HG02981 (cell line): ENCODE data around the gene SLC35A1.
"Not testable (repeated sequence)": the region's sequence is repeated elsewhere in the genome, so short reads cannot be mapped to it uniquely, and the experiment has no call there.

Experiments used
- ATAC-seq: cut with Tn5 transposase; IDR thresholded peaks from one replicate; pipeline ENCODE4 v1.9.1; 2021; ENCODE audit warnings: mild to moderate bottlenecking, moderate library complexity; ENCODE audit not compliant: unreplicated experiment

The SLC35A1 gene, protein sequence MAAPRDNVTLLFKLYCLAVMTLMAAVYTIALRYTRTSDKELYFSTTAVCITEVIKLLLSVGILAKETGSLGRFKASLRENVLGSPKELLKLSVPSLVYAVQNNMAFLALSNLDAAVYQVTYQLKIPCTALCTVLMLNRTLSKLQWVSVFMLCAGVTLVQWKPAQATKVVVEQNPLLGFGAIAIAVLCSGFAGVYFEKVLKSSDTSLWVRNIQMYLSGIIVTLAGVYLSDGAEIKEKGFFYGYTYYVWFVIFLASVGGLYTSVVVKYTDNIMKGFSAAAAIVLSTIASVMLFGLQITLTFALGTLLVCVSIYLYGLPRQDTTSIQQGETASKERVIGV

DNA sequence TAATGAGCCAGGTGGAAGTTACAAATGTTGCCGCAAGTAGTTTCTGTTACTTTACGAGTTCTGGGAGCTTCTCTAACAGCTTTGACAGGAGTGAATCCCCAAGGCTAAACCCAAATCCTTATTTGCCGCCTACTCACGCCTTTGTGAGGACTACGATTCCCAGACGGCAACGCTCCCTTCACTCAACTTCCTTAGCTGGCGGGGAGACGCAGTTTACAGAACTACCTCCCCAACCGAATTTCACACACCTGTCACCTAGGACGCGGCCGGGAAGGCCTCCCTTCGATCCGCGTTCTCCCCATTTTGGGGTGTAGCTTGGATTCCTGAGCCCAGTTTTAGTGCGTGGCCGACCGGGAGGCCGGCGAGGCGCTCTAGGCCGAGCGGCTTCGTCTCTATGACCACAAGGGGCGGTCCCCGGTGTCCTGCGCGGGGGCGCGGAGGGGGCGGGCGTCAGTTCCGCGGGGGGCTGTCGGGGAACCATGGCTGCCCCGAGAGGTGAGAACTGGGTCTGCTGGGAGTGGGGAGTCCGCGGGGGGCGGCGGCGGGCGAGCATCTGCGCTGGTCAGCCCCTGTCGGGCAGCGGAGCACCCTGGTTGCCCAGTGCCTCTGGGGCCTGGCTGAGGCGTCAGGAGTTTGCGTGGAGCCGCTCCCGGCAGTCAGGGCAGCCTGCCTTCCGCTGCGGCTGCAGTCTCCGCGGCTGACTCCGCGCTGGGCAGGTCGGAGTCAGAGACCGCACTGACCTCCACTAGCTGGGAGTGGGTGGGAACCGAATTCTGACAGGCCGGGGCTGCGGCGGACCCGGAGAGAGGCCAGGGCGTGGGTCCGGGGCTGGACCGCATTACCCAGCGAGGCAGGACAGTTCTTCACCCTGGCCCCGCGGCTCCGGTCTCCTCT, at the start of gene SLC35A1:
SLC35A1 (plus strand) TSS at position 450 of the 894 bp plus-strand sequence; CDS start at position 480, 30 bp downstream.
- peak; percentile 85 for ATAC-seq

GRCh38 chr6:87426789-87427188, 46.0 kb upstream of the SLC35A1 start:
- no peak for ATAC-seq

DNA sequence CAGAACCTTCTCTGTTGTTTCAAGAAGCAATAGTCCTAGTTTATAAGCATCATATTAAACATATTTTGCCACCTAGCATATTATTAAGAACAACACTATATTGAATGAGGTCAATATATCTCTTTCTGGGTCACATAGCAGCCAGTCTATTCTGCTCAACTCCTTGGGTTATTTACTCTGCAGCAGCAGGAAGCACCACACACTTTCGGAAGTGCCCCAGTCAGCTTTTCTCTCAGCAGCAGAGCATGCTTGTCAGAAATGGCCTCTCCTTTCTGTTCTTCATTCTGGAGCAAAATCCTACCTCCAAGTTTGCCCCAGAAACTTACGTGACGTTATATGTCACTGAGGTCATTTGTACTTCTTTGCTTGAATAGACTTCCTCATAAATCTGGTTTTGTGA, 42.3 kb upstream of the SLC35A1 start:
- ATAC-seq: no peak

DNA sequence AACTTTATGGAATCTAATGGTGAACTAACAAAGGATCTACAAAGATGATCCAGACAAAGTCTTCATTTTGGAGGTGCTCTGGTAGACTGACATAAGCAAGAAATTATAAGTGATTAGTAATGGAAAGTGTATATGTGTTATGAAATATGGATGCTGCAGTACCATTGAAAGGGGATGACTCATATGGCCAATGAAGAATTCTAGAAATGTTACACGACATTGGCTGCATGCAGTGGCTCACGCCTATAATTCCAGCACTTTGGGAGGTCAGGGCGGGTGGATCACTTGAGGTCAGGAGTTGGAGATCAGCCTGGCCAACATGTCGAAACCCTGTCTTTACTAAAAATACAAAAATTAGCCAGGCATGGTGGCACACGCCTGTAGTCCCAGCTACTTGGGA, 41.5 kb upstream of the SLC35A1 start:
- ATAC-seq: no peak

DNA sequence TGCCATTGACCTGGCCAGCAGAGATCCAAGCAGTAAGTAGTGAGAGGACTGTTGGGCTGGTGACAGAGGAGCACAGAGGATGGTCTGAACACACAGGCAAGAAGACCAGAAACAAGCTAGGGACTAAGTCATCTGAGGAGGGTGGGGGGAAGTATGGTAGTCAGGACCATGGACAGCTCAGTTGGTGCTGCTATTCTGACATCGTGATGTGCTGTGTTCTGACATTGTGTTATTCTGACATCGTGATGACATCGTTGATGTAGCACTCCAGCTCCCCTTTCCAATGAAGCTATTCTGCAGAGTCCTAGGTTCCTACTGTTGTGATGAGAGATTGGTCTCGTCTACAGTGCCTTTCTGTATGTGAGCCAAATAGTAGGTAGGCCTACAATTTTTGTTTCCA, 36.3 kb upstream of the SLC35A1 start:
- no peak for ATAC-seq

GRCh38 chr6:87441711-87442110, 31.1 kb upstream of the SLC35A1 start:
- no peak for ATAC-seq

- ATAC-seq: no peak
These were observed 28.4 kb upstream of the SLC35A1 start for GRCh38 chr6:87444362-87444761.

- no peak for ATAC-seq
These were observed 7.7 kb upstream of the SLC35A1 start for GRCh38 chr6:87465051-87465450.

DNA sequence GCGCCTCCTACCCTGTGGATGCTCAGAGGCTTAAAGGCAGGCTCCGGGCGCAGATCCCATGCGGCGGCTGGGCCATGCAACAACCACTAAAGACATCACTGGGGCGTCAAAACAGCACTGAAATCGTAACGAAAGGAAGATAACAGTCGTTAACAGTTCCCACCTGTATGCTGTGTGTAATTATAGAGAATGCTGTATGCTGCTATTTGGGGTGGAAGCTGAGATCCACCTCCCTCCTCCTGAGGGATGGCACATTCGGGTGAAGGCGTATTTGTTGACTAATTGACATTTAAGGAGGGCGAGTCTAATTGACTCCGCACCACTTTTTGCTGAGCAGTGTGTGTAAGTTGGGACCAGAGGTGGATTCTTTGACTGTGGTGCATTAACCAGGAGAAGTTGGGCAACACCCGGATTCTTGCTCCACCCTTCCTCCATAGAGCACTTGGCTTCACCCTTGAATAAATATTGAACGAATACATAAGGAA, 687 bp downstream of the SLC35A1 start:
- ATAC-seq: peak; percentile 60

DNA sequence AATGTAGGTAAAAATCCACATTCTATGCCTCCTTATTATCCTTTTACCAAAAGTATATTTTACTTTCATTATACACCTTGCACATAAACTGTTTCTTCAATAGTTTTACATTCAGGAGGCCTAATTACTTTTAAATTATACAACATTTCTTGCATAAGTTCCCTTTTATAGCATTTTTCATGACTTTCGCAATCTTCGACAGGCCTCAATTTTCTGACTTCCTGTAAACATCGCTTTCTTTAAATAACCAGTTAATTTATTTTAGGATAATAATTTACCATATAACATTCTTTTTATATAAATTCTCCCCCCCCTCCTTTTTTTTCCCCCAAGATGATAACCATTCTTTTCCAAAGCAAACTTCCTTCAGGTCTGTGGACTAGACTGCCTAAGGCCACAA, 9.2 kb downstream of the SLC35A1 start:
- ATAC-seq: no peak

DNA sequence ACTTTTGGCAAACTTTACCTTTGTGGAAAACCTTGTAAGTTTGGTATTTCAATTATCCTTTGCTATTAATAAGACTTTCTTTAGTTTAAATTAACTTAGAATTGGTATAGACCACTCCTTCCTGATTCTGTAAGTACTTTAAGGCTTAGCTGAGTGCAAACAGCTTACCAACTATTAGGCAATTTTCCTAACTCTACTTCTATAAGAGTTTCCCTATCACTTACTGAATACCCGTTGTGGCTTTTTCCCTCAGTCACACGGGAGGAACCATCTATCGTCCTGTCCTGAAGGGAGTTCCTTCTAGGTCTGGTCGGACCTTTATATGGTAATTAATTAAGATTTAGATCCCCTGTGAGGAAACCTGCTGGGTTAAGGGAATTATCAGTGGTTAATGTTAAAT, 9.6 kb downstream of the SLC35A1 start:
- ATAC-seq: no peak

- no peak for ATAC-seq
These were observed 11.2 kb downstream of the SLC35A1 start for GRCh38 chr6:87483929-87484328.

DNA sequence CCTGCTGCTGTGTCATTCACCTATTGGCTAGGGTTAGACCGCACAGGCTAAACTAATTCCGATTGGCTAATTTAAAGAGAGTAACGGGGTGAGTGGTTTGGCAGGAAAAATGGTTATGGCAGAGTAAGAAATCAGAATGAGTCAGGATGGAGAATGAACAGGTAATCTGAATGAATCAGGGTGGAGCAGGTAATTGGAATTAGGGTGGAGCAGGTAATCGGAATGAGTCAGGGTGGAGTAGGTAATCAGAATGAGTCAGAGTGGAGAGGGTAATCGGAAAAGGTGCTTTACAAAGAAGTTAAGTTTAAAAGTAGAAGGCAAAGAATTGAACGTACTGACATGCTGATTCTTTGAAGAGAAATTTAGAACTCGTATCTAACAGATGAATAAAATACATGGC, 11.7 kb downstream of the SLC35A1 start:
- ATAC-seq: no peak

- ATAC-seq: no peak
These were observed 14.8 kb downstream of the SLC35A1 start for GRCh38 chr6:87487555-87487954.

- not testable (repeated sequence) for ATAC-seq
These were observed 16.6 kb downstream of the SLC35A1 start for GRCh38 chr6:87489326-87489725.

DNA sequence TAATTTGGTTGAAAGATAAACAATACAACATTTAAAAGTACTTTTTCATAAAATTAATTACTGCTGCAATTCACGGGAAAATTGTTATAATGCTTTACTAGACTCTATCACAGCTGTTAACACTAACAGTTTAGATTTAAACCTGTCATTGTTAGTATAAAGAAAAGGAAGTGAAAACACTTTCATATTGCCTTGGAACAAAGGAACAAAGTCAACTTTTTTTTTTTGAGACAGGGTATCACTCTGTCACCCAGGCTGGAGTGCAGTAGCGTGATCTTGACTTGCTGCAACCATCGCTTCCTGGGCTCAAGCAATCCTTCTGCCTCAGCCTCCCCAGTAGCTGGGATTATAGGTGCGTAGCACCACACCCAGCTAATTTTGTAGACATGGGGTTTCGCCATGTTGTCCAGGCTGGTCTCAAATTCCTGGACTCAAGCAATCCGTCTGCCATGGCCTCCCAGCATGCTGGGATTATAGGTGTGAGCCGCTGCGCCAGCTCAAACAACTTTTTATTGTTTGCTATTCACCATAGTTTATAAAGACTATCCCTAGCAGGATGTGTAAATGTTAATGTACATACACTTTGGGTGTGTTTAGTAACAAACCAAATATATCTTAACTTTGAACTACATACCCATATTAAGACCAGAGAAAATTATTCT, 22.1 kb downstream of the SLC35A1 start:
- ATAC-seq: peak; percentile 82

DNA sequence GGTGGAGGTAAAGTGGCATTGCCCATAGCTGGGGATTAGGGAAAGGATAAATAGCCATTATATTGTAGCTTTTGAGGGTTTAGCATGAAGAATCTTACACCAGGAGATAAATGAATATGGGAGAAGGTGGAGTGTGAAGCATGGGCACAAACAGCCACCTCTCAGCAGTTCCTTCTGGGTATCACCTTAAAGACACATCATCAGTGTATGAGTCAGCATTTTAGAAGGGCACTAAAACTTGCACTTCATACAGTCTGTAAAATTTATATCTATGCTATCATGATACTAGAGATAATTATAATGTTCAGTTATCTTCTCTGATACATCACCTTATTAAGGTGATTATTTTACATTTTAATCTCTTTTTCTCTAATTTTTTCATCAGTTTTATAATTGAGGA, 25.3 kb downstream of the SLC35A1 start:
- ATAC-seq: no peak

- ATAC-seq: no peak
These were observed 29.2 kb downstream of the SLC35A1 start for GRCh38 chr6:87501809-87502572.

- ATAC-seq: no peak
These were observed 31.7 kb downstream of the SLC35A1 start for GRCh38 chr6:87504441-87504840.

DNA sequence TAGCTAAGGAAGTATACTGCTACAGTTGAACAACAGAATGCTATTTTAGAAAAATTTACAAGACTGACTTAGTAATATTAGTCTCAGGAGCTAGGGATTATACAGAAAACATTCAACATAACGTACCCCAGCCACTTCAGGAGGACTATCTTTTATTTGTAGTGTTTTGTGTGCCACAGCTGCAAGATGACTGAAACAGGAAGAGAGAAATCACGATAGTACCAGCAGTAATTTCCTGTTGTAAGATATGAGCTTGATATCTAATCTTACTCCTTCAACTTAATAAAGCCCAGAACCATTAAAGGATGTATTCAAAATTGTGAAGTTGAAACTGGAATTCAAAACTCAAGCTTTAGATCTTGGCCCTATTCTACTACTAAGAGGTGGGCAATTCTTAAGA, 42.1 kb downstream of the SLC35A1 start:
- ATAC-seq: no peak

DNA sequence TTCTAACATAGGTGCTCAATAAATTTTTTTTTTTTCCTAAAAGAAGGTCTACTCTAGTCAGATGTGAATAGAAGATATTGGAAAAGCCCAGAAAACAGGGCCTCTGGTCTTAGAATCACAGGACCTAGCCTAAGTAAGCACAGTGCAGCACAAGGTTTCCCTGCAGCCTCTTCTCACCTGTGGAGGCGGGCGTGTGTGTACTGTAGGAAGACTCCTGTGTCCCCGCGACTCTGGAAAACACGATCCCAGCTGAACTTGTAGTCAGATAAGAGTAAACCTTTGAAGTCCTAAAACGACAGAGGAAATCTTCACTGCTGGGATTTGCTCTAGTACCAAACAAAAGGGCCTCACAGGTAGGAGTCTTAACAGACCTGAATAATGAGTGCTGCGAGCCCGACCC, 45.7 kb downstream of the SLC35A1 start:
- no peak for ATAC-seq
